Transverse colon (tissue), 4 donors: ENCODE measurements around the gene COIL.

ENCODE experiments used
- CTCF ChIP-seq, 5 experiments: fragments of 200-600 bp in 3 of 5; fragments of 450-650 bp in 2 of 5; sonication (generic) in 3 of 5; IDR thresholded peaks; 1 replicate in 2 of 5; 2 replicates in 3 of 5; pipeline ENCODE4 v1.5.1; 2016 to 2017; ENCODE audit warnings: antibody characterized with exemption in 5 of 5, inconsistent platforms in 3 of 5, mild to moderate bottlenecking in 2 of 5, moderate library complexity in 1 of 5
- EP300 ChIP-seq: sonication (generic); formaldehyde crosslinking; IDR thresholded peaks from one replicate; pipeline ENCODE4 v1.6.1; 2017; ENCODE audit warnings: antibody characterized with exemption, low read depth
- POLR2A ChIP-seq: fragments of 450-650 bp; IDR thresholded peaks from one replicate; pipeline ENCODE4 v1.6.1; 2016; ENCODE audit warnings: antibody characterized with exemption, mild to moderate bottlenecking, moderate library complexity
- POLR2AphosphoS5 ChIP-seq, 3 donors: sonication (generic); formaldehyde crosslinking; IDR thresholded peaks; one replicate each; pipeline ENCODE4 v1.6.1; 2016; ENCODE audit warnings: antibody characterized with exemption in 3 of 3

- no peak for TF ChIP-seq CTCF (IDR thresholded peaks at IDR 0.05)
- TF ChIP-seq POLR2A: no peak
- TF ChIP-seq POLR2AphosphoS5 (IDR thresholded peaks at IDR 0.05): no peak
- TF ChIP-seq EP300: no peak
Measured at GRCh38 chr17:56913000-56913311, 47.9 kb downstream of the COIL start.
